Ascending aorta (tissue), 2 donors: ENCODE measurements around the gene PIP5K1A. TPM values are rescaled to one million over a fixed set of nuclear protein-coding genes. Genes with fewer than 3 reads are reported as not detected.

Source experiments
- DNase-seq, 2 donors: peaks; one replicate each; pipeline ENCODE4 v3.0.0-alpha.2; 2019; ENCODE audit warnings: low spot score in 2 of 2
- H3K27ac ChIP-seq, 2 donors: fragments of 200-600 bp; sonication (generic); one replicate each; pipeline ENCODE4 v1.5.1; 2016 to 2017; ENCODE audit warnings: mild to moderate bottlenecking in 1 of 2
- H3K27me3 ChIP-seq: fragments of 200-600 bp; sonication (generic); one replicate; pipeline ENCODE4 v1.5.1; 2017
- H3K36me3 ChIP-seq, 2 donors: fragments of 200-600 bp; sonication (generic); one replicate each; pipeline ENCODE4 v1.5.1; 2016
- H3K4me1 ChIP-seq, 2 donors: fragments of 200-600 bp; sonication (generic); one replicate each; pipeline ENCODE4 v1.5.1; 2016 to 2017; ENCODE audit warnings: mild to moderate bottlenecking in 1 of 2
- H3K4me3 ChIP-seq, 2 donors: fragments of 200-600 bp; sonication (generic); one replicate each; pipeline ENCODE4 v1.5.1; 2016 to 2017; ENCODE audit warnings: mild to moderate bottlenecking in 1 of 2
- H3K9me3 ChIP-seq, 2 donors: fragments of 200-600 bp; sonication (generic); one replicate each; pipeline ENCODE4 v1.5.1; 2016
- CTCF ChIP-seq, 3 experiments: fragments of 200-600 bp in 2 of 3; fragments of 450-650 bp in 1 of 3; sonication (generic) in 2 of 3; IDR thresholded peaks; one replicate each; pipeline ENCODE4 v1.5.1; 2016 to 2019; ENCODE audit warnings: antibody characterized with exemption in 3 of 3, mild to moderate bottlenecking in 1 of 3, moderate library complexity in 1 of 3
- intact Hi-C: fragments of 100-400 bp; cut with DNase I; formaldehyde crosslinking; loops from one replicate; pipeline ENCODE4 v1.15.1; 2023
- total RNA-seq: library from RNA; depleted of rRNA; stranded (reverse); fragments of >200 nt; gene quantifications from one replicate; pipeline ENCODE4 v1.1.0, GENCODE V29; 2016

PIP5K1A gene
- total RNA-seq, 1 donor from 2014 or later: 36.5 TPM

GRCh38 chr1:151289080-151289935 is 91.0 kb downstream of the PIP5K1A start:
- no peak overlapping the region for H3K4me3 ChIP-seq
- DNase-seq: no peak
- no peaks in the 10 kb centered on the region for H3K9me3 ChIP-seq
- H3K27me3 ChIP-seq: no peaks in the 10 kb centered on the region
- H3K4me1 ChIP-seq: peaks cover 0 to 2% of the 10 kb centered on the region in 2 donors
- intact Hi-C loops: no loop called here
- H3K36me3 ChIP-seq: peaks cover 82 to 90% of the 10 kb centered on the region in 2 donors
- H3K27ac ChIP-seq: no peak overlapping the region
- no peak for TF ChIP-seq CTCF (IDR thresholded peaks at IDR 0.05)

- no peak overlapping the region for H3K4me3 ChIP-seq
- TF ChIP-seq CTCF (IDR thresholded peaks at IDR 0.05): no peak
- DNase-seq: no peak
- no peaks in the 10 kb centered on the region for H3K27me3 ChIP-seq
- no peak overlapping the region for H3K27ac ChIP-seq
- no peaks in the 10 kb centered on the region for H3K4me1 ChIP-seq
- no peaks in the 10 kb centered on the region for H3K9me3 ChIP-seq
- intact Hi-C loops: no loop called here
- peaks cover 88 to 96% of the 10 kb centered on the region in 2 donors for H3K36me3 ChIP-seq
These were observed 91.8 kb downstream of the PIP5K1A start for GRCh38 chr1:151289991-151290708.

- peaks cover 91 to 98% of the 10 kb centered on the region in 2 donors for H3K36me3 ChIP-seq
- no peak for DNase-seq
- no peaks in the 10 kb centered on the region for H3K27me3 ChIP-seq
- no peaks in the 10 kb centered on the region for H3K4me1 ChIP-seq
- no peaks in the 10 kb centered on the region for H3K9me3 ChIP-seq
- intact Hi-C loops: no loop called here
- no peak for TF ChIP-seq CTCF (IDR thresholded peaks at IDR 0.05)
- H3K27ac ChIP-seq: no peak overlapping the region
- H3K4me3 ChIP-seq: no peak overlapping the region
These were observed 92.5 kb downstream of the PIP5K1A start for GRCh38 chr1:151290709-151291303.

GRCh38 chr1:151292207-151293030 is 94.1 kb downstream of the PIP5K1A start:
- H3K4me1 ChIP-seq: no peaks in the 10 kb centered on the region

More at GRCh38 chr1:151292207-151293030, 94.1 kb downstream of the PIP5K1A start:
- TF ChIP-seq CTCF (IDR thresholded peaks at IDR 0.05): no peak
- Histone ChIP-seq H3K27ac (no peak overlapping the region), H3K36me3 (peaks cover 91 to 98% of the 10 kb centered on the region in 2 donors), H3K9me3 (no peaks in the 10 kb centered on the region), H3K4me3 (no peak overlapping the region), H3K27me3 (no peaks in the 10 kb centered on the region)
- intact Hi-C loops: no loop called here
- DNase-seq: no peak
